COLO668 (cell line): ENCODE measurements around the gene COQ2.
"Not testable (repeated sequence)": the region's sequence is repeated elsewhere in the genome, so short reads cannot be mapped to it uniquely, and the experiment has no call there.

Source experiments
- DNase-seq: peaks from one replicate; lab custom pipeline; 2025; ENCODE audit not compliant: unreplicated experiment; lab: John Stamatoyannopoulos, UW

The COQ2 gene

GRCh38 chr4:83284193-83285054 lies at the start of gene COQ2:
COQ2 (minus strand) TSS chr4:83284798; CDS start chr4:83284764, 34 bp downstream.
- peak; percentile 94 for DNase-seq

- no peak for DNase-seq
Measured at GRCh38 chr4:83331956-83332355, 47.4 kb upstream of the COQ2 start.

- DNase-seq, result no peak
Measured at GRCh38 chr4:83329521-83330110, 45.0 kb upstream of the COQ2 start.

DNA sequence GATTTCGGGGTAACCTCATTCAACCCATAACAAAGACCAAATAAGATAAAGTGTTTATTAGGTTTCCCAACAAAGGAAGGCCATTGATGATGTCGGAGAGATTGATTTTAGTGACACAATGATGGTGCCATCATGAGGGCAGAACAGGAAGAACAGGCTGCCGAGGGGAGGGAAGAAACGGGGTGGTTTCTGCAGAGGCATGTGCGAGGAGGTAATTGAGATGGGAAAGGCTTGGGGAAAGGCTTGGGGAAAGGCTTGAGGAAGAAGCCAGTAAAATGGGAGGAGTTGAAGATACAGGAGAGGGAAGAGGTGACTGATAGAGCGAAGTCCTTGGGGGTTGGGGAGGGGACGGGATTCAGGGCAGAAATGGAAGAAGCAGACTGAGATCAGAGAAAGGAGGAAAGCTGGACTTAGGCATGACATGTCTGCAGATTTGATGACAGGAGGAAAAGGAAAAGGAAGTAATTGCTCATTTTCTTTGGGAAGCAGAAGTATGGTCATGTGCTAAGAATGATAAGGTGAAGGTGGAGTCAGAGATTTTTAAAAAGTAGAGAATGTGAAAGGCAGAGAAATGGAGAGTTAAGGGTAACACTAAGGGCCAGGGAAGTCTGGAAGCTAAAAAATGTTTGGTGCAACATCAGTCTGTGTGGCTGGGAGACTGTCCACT lies 44.1 kb upstream of the COQ2 start:
- DNase-seq, result no peak

DNA sequence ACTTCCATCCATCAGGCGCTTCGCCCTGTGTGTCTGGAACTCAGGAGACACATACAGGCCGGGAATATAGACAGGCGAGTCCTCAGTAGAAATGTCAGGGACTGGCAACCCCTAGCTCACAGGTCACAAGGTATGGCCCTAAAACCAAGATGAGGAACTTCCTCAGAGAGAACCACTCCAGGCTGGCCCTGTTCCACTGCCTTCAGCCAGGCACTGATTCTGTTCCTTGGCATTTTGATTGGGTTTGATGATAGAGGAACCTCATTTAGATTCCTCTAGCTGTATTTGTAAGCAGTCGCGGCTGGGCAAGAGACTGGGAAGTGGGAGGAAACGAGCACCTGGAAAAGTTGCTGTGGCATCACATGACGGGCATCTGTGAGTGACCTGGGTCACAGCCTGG lies 41.9 kb upstream of the COQ2 start:
- no peak for DNase-seq

DNA sequence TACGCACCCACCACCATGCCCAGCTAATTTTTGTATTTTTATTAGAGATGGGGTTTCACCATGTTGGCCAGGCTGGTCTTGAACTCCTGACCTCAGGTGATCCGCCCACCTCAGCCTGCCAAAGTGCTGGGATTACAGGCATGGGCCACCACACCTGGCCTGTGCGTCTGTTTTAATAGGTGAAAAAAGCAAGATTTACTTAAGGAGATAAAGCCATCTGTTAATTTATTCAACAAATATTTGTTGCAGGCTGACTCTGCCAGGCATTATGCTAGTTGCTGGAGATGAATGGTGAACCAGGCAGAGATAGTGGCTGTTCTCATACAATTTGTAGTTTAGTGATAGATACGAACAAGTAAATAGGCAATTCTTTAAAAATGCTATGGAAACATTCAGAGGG lies 40.7 kb upstream of the COQ2 start:
- DNase-seq, result not testable (repeated sequence)

- DNase-seq, result no peak
Measured at GRCh38 chr4:83323136-83323535, 38.5 kb upstream of the COQ2 start.

DNA sequence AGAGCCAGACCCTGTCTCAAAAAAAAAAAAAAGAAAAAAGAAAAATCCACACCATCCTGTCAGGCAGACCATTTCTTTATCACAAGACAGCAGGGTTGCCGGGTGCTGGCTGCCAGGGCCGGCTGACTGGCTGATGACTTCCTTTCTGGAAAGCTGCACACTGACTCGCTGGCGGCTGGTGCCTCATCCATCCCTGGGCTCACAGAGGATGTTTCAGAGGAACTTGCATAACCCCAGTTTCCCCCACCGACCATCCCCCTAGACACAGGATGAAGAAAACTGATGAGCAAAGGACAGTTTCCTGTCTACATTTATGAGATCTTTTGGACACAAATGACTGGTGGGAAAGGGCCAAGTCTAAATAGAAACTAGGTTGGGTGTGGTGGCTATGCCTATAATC lies 36.0 kb upstream of the COQ2 start:
- DNase-seq, result no peak

GRCh38 chr4:83318666-83319065 lies 34.1 kb upstream of the COQ2 start:
- DNase-seq, result no peak

DNA sequence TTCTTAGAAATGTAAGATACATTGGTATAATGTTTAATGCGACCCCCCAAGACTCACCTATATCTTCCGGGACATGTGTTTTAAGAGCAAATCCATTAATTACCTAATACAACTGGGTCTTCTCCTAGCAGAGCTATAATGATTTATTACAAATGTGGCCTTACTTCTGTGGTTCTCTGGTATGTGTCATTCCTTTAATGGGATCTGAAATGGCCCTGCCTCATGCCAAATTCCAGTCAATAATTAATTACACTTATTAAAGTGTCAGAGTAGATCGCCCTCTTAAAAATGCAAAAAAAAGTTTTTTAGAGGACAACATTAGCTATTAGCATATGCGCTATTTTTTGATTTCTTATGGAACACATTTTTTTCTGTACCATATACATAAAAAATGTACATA lies 33.1 kb upstream of the COQ2 start:
- no peak for DNase-seq

DNA sequence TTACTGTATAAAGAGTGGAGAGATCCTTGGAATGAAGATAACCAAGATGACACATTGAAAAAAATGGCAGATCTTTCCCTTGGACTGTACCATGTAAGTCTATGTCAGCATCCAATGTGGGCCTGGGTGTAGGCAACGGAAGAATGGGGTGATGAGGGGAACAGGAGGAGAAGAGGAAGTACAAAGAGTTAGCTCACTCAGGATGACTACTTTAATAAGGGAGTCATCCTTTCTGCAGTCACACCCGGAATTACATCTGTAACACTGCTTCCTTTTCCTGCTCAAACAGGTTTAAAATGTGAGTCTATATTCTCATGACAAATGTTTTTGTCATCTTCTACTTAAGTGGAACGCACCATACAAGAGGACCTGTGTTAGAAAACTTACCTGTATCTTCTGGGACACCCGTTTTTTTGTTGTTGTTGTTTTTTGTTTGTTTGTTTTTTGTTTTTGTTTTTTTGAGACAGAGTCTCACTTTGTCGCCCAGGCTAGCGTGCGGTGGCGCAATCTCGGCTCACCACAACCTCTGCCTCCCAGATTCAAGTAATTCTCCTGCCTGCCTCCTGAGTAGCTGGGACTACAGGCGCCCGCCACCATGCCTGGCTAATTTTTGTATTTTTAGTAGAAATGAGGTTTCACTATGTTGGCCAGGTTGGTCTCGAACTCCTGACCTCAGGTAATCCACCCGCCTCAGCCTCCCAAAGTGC lies 32.0 kb upstream of the COQ2 start:
- DNase-seq, result no peak

GRCh38 chr4:83315341-83315870 lies 30.8 kb upstream of the COQ2 start:
- DNase-seq, result no peak

GRCh38 chr4:83308672-83309071 lies 24.1 kb upstream of the COQ2 start:
- no peak for DNase-seq

GRCh38 chr4:83307920-83308319 lies 23.3 kb upstream of the COQ2 start:
- DNase-seq, result no peak

DNA sequence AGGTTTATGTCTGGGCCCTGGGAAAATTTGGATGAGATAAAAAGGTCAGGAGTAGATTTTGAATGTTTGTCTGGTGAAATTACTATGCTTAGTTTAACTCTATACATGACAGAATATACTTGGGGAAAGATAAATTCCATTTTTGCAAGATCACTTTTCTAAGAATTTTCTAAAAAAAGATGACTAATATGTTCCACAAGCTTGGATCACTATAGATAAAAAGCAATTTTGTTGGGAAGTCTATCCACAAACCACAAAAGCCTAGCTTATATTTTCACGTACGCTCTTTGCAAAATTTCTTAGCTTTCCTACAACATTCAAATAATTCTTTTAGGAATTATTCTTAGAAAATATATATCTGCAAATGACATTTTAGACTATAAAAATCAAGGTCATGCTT lies 20.6 kb upstream of the COQ2 start:
- no peak for DNase-seq

GRCh38 chr4:83297548-83298260 lies 13.1 kb upstream of the COQ2 start:
- DNase-seq, result no peak

DNA sequence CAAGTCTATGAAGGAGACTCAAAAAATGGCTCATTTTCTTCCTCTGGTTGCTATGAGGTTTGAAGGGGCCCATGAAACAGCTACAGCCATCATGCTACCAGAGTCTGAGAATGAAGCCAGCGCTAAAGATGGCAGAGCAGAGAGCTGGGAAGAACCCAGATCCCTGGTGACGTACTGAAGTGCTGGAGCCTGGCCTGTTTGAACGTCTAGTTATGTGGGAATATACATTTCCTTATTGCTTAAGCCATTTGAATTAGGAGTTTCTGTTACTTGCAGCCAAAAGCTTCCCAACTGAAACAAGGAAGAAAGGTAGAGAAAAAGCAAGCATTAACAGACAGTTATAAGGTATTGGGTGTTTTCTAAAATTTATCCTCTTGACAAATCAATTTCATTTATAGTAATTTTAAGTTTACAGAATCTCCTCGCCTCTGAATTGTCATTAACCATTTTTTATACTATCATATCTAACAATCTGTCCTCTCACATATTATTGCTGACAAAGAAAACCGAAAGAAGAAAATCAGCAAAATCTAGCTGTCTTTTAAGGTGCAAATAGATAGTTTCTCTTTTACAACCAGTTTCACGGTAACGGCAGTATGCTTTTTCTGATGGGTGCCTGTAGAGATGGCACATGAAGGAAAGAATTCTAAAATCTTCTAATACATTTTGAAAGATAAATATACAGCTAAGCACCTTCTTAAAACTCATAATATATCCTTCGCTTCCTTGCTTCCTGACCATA lies 8.9 kb upstream of the COQ2 start:
- DNase-seq, result no peak

DNA sequence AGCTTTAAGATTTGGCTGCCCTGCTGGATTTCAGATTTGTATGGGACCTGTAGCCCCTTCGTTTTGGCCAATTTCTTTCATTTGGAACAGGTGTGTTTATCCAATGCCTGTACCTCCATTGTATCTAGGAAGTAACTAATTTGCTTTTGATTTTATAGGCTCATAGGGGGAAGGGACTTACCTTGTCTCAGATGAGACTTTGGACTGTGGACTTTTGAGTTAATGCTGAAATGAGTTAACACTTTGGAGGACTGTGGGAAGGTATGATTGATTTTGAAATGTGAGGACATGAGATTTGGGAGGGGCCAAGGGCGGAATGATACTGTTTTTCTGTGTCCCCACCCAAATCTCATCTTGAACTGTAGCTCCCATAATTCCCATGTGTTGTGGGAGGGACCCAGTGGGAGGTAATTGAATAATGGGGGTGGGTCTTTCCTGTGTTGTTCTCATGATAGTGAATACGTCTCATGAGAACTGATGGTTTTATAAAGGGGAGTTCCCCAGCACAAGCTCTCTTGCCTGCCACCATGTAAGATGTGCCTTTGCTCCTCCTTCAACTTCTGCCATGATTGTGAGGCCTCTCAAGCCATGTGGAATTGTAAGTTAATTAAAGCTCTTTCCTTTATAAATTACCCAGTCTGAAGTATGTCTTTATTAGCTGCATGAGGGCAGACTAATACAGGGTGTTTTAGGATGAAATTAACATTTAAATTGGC lies 5.6 kb upstream of the COQ2 start:
- DNase-seq, result not testable (repeated sequence)

DNA sequence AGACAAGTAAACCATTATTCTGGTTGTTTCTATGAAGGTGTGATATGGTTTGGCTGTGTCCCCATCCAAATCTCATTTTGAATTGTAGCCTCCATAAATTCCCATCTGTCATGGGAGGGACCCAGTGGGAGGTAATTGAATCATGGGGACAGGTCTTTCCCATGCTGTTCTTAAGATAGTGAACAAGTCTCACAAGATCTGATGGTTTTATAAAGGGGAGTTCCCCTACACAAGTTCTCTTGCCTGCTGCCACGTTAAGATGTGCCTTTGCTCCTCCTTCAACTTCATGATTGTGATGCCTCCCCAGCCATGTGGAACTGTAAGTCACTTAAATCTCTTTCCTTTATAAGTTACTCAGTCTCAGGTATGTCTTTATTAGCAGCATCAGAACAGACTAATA lies 3.8 kb upstream of the COQ2 start:
- DNase-seq, result not testable (repeated sequence)
